Parathyroid adenoma (tissue), 2 donors: ENCODE measurements around the gene RNF26.

Source experiments
- H2AFZ ChIP-seq: fragments of 300-600 bp; sonication (generic); one replicate; pipeline ENCODE4 v1.7.0; 2017; ENCODE audit warnings: antibody characterized with exemption, mild to moderate bottlenecking
- H3K27ac ChIP-seq: fragments of 300-600 bp; sonication (generic); one replicate; pipeline ENCODE4 v1.7.0; 2017
- H3K27me3 ChIP-seq: fragments of 300-600 bp; sonication (generic); one replicate; pipeline ENCODE4 v1.7.0; 2017; ENCODE audit warnings: low read length; ENCODE audit not compliant: control insufficient read depth, insufficient read depth
- H3K36me3 ChIP-seq: fragments of 300-600 bp; sonication (generic); one replicate; pipeline ENCODE4 v1.7.0; 2017; ENCODE audit warnings: low read length; ENCODE audit not compliant: control insufficient read depth, insufficient read depth
- H3K4me1 ChIP-seq: fragments of 300-600 bp; sonication (generic); one replicate; pipeline ENCODE4 v1.7.0; 2017; ENCODE audit warnings: control low read depth
- H3K4me2 ChIP-seq: fragments of 300-600 bp; sonication (generic); one replicate; pipeline ENCODE4 v1.7.0; 2017; ENCODE audit warnings: low read length
- H3K4me3 ChIP-seq: fragments of 300-600 bp; sonication (generic); one replicate; pipeline ENCODE4 v1.7.0; 2017; ENCODE audit warnings: low read depth, low read length
- H3K79me2 ChIP-seq: fragments of 300-600 bp; sonication (generic); one replicate; pipeline ENCODE4 v1.7.0; 2017; ENCODE audit warnings: control low read depth
- H3K9ac ChIP-seq: fragments of 300-600 bp; sonication (generic); one replicate; pipeline ENCODE4 v1.7.0; 2017; ENCODE audit warnings: mild to moderate bottlenecking
- H3K9me3 ChIP-seq: fragments of 300-600 bp; sonication (generic); one replicate; pipeline ENCODE4 v1.7.0; 2017; ENCODE audit warnings: low read length; ENCODE audit not compliant: control insufficient read depth
- TF ChIP-seq, protein P1 (sequence below): fragments of 300-600 bp; sonication (generic); IDR thresholded peaks from one replicate; pipeline ENCODE4 v1.7.0; 2017; ENCODE audit warnings: antibody characterized with exemption, mild to moderate bottlenecking
- donor health status: primary hyperparathyroidism.

The RNF26 gene

DNA sequence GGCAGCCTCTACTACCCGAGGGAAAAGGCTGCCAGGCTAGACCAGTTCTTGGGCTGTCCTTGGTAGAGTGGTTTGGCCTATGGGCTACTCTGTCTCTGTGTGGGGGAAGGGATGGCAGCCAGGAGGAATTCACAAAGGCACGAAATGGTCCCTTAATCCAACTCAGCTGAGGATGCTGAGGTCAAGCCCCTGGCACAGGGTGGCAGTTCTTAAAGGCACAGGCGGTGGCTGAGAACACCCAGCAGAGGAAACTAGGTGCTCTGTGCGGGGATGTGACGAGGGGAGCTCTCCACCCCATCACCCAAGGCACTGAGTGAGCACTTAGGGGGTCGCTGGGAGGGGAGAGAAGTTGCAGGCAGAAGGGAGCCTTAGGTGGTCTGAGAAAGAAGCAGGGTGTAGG is 12.3 kb downstream of the RNF26 start, which contains the start of gene MFRP:
TSS of gene MFRP (minus strand) at position 101 of the 400 bp plus-strand sequence. CDS start 192 bp downstream, outside the sequence.
- Histone ChIP-seq H3K79me2 (no peaks in the 10 kb centered on the region), H3K9ac (no peak within 1 kb of the TSS), H2AFZ (no peak within 1 kb of the TSS), H3K27me3 (no peaks in the 10 kb centered on the region), H3K36me3 (no peaks in the 10 kb centered on the region), H3K4me1 (no peaks in the 10 kb centered on the region), H3K4me2 (no peak within 1 kb of the TSS), H3K27ac (no peak within 1 kb of the TSS), H3K9me3 (no peaks in the 10 kb centered on the region), H3K4me3 (no peak within 1 kb of the TSS)
- TF ChIP-seq, protein P1, sequence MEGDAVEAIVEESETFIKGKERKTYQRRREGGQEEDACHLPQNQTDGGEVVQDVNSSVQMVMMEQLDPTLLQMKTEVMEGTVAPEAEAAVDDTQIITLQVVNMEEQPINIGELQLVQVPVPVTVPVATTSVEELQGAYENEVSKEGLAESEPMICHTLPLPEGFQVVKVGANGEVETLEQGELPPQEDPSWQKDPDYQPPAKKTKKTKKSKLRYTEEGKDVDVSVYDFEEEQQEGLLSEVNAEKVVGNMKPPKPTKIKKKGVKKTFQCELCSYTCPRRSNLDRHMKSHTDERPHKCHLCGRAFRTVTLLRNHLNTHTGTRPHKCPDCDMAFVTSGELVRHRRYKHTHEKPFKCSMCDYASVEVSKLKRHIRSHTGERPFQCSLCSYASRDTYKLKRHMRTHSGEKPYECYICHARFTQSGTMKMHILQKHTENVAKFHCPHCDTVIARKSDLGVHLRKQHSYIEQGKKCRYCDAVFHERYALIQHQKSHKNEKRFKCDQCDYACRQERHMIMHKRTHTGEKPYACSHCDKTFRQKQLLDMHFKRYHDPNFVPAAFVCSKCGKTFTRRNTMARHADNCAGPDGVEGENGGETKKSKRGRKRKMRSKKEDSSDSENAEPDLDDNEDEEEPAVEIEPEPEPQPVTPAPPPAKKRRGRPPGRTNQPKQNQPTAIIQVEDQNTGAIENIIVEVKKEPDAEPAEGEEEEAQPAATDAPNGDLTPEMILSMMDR = no peak

DNA sequence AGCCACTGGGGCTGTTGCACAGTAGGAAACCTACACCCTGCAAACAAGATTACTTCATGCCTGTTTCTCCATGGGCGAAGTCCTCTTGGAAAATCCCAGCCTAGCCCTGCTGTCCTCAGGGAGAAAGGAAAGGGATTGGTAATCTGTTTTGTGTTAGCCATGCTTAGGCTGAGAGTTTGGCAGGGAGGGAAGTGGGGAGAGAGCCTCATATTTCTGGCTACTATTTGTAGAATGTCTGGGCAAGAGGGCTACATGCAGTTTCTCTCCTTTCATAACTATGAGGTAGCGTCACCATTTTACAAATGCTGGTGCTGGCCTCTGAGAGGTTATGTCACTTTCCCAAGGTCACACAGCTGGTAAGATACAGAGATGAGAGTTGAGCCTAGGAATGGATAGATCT is 12.9 kb downstream of the RNF26 start:
- H3K4me1 ChIP-seq = no peaks in the 10 kb centered on the region
- no peak overlapping the region for H2AFZ ChIP-seq
- no peak overlapping the region for H3K4me3 ChIP-seq
- H3K79me2 ChIP-seq = no peaks in the 10 kb centered on the region
- TF ChIP-seq, protein P1 = no peak
- no peaks in the 10 kb centered on the region for H3K36me3 ChIP-seq
- no peaks in the 10 kb centered on the region for H3K27me3 ChIP-seq
- no peak overlapping the region for H3K27ac ChIP-seq
- H3K4me2 ChIP-seq = no peak overlapping the region
- no peak overlapping the region for H3K9ac ChIP-seq
- H3K9me3 ChIP-seq = no peaks in the 10 kb centered on the region

DNA sequence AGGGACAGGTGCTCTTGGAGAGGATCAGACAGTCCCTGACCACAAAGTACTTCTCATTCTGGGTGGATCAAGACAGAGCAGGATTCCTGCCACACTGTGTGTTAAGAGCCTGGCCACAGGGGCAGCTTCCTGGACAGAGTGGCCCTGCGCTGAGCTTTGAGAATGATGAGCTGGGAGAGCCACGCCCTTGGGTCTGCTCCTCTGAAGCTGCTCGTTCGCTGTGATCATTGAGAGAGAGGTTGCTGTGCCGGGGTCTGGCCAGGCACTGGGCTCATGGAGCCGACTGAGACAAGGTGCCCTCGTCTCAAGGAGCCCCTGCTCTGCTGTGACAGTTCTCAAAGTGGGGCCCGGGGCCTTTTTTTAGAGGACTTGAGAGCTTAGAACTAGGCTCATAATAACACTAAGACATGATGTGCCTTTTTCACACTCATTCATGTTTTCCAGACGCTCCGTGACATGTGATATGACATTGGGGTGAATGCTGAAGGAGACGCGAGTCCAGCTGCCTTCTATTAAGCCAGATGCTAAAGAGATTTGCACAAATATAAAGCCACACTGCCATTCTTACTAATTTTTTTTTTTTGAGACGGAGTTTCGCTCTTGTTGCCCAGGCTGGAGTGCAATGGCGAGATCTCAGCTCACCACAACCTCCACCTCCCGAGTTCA is 13.7 kb downstream of the RNF26 start:
- Histone ChIP-seq H3K36me3 (no peaks in the 10 kb centered on the region), H2AFZ (no peak overlapping the region), H3K4me3 (no peak overlapping the region), H3K9me3 (no peaks in the 10 kb centered on the region), H3K4me1 (no peaks in the 10 kb centered on the region), H3K27me3 (no peaks in the 10 kb centered on the region), H3K4me2 (no peak overlapping the region), H3K79me2 (no peaks in the 10 kb centered on the region), H3K9ac (no peak overlapping the region), H3K27ac (no peak overlapping the region)
- TF ChIP-seq, protein P1 = no peak

DNA sequence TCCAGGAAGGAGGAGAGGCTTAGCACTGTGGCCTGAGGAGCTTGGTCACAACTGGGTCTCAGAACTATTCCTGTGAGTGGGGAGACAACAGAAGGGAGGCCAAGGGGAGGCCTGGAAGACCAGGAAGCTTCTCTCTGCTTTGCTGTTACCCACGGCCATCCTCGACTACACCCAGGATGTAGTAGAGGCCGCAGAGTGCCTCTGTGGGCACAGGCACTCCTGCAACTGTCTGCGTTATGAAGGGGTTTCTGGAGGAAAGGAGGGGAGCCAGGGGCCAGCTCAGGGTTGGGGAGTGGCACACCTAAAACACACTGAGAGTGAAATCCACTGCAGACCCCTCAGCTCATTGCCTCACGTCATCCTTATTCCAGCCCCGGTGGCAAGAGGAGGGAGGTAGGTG is 16.0 kb downstream of the RNF26 start:
- H3K79me2 ChIP-seq = no peaks in the 10 kb centered on the region
- H3K4me2 ChIP-seq = no peak overlapping the region
- no peaks in the 10 kb centered on the region for H3K4me1 ChIP-seq
- H2AFZ ChIP-seq = no peak overlapping the region
- no peak overlapping the region for H3K9ac ChIP-seq
- no peaks in the 10 kb centered on the region for H3K9me3 ChIP-seq
- TF ChIP-seq, protein P1 = no peak
- H3K27ac ChIP-seq = no peak overlapping the region
- H3K36me3 ChIP-seq = no peaks in the 10 kb centered on the region
- no peaks in the 10 kb centered on the region for H3K27me3 ChIP-seq
- no peak overlapping the region for H3K4me3 ChIP-seq

DNA sequence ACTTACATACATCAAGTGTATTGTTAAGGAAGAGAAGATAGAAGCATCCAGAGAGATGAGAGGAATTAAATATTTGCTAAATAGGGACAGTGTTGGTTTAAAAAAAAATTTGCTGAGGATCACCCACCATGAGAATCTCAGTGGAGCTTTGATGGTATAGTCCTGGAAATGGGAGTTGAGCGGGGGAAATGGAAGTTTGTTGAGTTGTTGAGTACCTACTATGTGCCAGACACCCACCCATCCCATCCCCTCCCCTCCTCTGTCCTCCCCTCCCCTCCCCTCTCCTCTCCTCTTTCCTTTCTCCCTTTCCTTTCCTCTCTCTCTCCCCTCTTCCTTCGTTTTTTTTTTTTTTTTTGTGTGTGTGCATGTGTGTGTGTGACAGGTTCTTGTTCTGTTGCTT is 16.9 kb downstream of the RNF26 start:
- no peak overlapping the region for H3K4me2 ChIP-seq
- H3K9me3 ChIP-seq = no peaks in the 10 kb centered on the region
- TF ChIP-seq, protein P1 = no peak
- no peaks in the 10 kb centered on the region for H3K27me3 ChIP-seq
- no peak overlapping the region for H3K9ac ChIP-seq
- H3K36me3 ChIP-seq = no peaks in the 10 kb centered on the region
- H3K4me3 ChIP-seq = no peak overlapping the region
- H3K4me1 ChIP-seq = no peaks in the 10 kb centered on the region
- no peaks in the 10 kb centered on the region for H3K79me2 ChIP-seq
- H2AFZ ChIP-seq = no peak overlapping the region
- no peak overlapping the region for H3K27ac ChIP-seq
